NCI-H1092 treated with DMSO at 0.1 percent for 48 hours (cell line): ENCODE measurements around the gene MIEN1.
"Not testable (repeated sequence)": the region's sequence is repeated elsewhere in the genome, so short reads cannot be mapped to it uniquely, and the experiment has no call there.

ENCODE experiments used
- DNase-seq: peaks from one replicate; lab custom pipeline; 2025; lab: John Stamatoyannopoulos, UW

MIEN1 gene

GRCh38 chr17:39716073-39716818, 14.1 kb downstream of the MIEN1 start:
- DNase-seq: no peak

GRCh38 chr17:39715375-39716072, 14.8 kb downstream of the MIEN1 start:
- DNase-seq: no peak

GRCh38 chr17:39714234-39714633, 16.1 kb downstream of the MIEN1 start:
- no peak for DNase-seq

- DNase-seq: no peak
These were observed 18.5 kb downstream of the MIEN1 start for GRCh38 chr17:39711851-39712250.

- not testable (repeated sequence) for DNase-seq
These were observed 19.3 kb downstream of the MIEN1 start for GRCh38 chr17:39711071-39711470.

GRCh38 chr17:39709998-39710964, 20.1 kb downstream of the MIEN1 start:
- DNase-seq: no peak

GRCh38 chr17:39709319-39709997, 20.9 kb downstream of the MIEN1 start:
- no peak for DNase-seq

- no peak for DNase-seq
These were observed 23.4 kb downstream of the MIEN1 start for GRCh38 chr17:39706921-39707337.

- DNase-seq: no peak
These were observed 23.9 kb downstream of the MIEN1 start for GRCh38 chr17:39706383-39706782.

- DNase-seq: no peak
These were observed 24.5 kb downstream of the MIEN1 start for GRCh38 chr17:39705786-39706348.

- DNase-seq: no peak
These were observed 25.3 kb downstream of the MIEN1 start for GRCh38 chr17:39704821-39705551.

GRCh38 chr17:39703913-39704312, 26.4 kb downstream of the MIEN1 start:
- DNase-seq: no peak

- no peak for DNase-seq
These were observed 27.1 kb downstream of the MIEN1 start for GRCh38 chr17:39702901-39703893.

GRCh38 chr17:39701784-39702422, 28.4 kb downstream of the MIEN1 start:
- DNase-seq: no peak

GRCh38 chr17:39701012-39701783, 29.1 kb downstream of the MIEN1 start:
- no peak for DNase-seq

- no peak for DNase-seq
These were observed 30.0 kb downstream of the MIEN1 start for GRCh38 chr17:39700148-39700987.

GRCh38 chr17:39699818-39700147, 30.5 kb downstream of the MIEN1 start, which contains the start of gene ERBB2:
TSS of gene ERBB2 (plus strand) at chr17:39700064. CDS start at chr17:39700239, 175 bp downstream.
- no peak for DNase-seq
